ENCODE measurements around the gene ARHGEF37. TPM values are rescaled to one million over a fixed set of nuclear protein-coding genes. Genes with fewer than 3 reads are reported as not detected.

ARHGEF37 gene
- total RNA-seq, 2 experiments from 2014 or later: 1.4 TPM; not detected in 1

DNA sequence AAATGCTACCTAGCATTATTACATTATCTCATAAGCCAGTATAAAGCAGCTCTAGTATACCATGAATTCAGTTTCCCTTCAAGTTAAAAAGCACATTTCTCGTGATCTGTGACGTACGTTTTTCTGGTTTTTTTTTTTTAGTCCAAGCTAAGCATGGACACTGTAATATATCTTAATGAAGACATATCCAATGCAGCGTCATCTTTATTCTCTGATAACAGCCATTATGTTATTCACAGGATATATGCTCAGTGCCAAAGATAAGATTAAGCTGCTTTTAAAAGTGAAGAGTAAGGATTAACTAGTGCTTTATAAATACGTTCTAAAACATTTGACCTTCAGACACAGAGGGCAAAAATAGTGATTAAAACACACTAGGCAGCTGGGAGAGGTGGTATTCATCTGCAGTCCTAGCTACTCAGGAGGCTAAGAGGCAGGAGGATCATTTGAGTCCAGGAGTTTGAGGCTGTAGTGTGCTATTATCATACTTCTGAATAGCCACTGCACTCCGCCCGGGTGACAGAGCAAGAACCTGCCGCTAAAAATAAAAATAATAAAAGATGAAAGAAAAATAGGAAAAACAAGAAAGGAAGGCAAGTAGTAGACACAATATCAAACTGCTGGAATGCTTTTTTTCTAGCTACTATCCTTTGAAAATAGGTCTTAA, 37.8 kb upstream of the ARHGEF37 start:
- Histone ChIP-seq H3K4me1 (ENCODE audit: insufficient read depth, low read length, poor library complexity, severe bottlenecking) (peaks cover 15% of the 10 kb centered on the region), H3K4me3 (ENCODE audit: low read depth, low read length, poor library complexity, severe bottlenecking) (no peak overlapping the region), H3K27ac (ENCODE audit: low read depth, low read length, poor library complexity, severe bottlenecking) (no peak overlapping the region), H3K9me2 (ENCODE audit: insufficient read depth, low read length) (no peaks in the 10 kb centered on the region), H3K9me3 (ENCODE audit: low read length) (no peaks in the 10 kb centered on the region), H3K36me3 (ENCODE audit: insufficient read depth, low read length) (peaks cover 88% of the 10 kb centered on the region), H2AFZ (ENCODE audit: low read length) (no peak overlapping the region), H4K20me1 (ENCODE audit: insufficient read depth, low read length) (peaks cover 26% of the 10 kb centered on the region), H3K79me2 (ENCODE audit: insufficient read depth, low read depth, low read length) (peaks cover 96% of the 10 kb centered on the region), H3K4me2 (ENCODE audit: low read length) (no peak overlapping the region)
- ChIA-PET POLR2A (interaction anchor here (0.6 to 3.3 kb wide), 8 partner anchors 10 to 29 kb away, joined by 3 to 18 read pairs (median 4); no protein-coding TSS in a partner anchor), CTCF (ENCODE audit: unreplicated experiment) (interaction anchor here (1.2 kb wide), 1 partner anchor 9 kb away, joined by 5 read pairs; no protein-coding TSS in a partner anchor)
- no TSS peak for BruUV-seq (replicated peaks)
- intact Hi-C loops (cut with micrococcal nuclease; ENCODE audit: unreplicated experiment): no loop called here
- no peak for DNase-seq (ENCODE audit: low spot score)
- no peak for TF ChIP-seq EZH2phosphoT487 (IDR thresholded peaks at IDR 0.05; ENCODE audit: borderline replicate concordance, low read depth, low read length)
- TF ChIP-seq, protein P1, sequence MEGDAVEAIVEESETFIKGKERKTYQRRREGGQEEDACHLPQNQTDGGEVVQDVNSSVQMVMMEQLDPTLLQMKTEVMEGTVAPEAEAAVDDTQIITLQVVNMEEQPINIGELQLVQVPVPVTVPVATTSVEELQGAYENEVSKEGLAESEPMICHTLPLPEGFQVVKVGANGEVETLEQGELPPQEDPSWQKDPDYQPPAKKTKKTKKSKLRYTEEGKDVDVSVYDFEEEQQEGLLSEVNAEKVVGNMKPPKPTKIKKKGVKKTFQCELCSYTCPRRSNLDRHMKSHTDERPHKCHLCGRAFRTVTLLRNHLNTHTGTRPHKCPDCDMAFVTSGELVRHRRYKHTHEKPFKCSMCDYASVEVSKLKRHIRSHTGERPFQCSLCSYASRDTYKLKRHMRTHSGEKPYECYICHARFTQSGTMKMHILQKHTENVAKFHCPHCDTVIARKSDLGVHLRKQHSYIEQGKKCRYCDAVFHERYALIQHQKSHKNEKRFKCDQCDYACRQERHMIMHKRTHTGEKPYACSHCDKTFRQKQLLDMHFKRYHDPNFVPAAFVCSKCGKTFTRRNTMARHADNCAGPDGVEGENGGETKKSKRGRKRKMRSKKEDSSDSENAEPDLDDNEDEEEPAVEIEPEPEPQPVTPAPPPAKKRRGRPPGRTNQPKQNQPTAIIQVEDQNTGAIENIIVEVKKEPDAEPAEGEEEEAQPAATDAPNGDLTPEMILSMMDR (conservative IDR thresholded peaks at IDR 0.05; ENCODE audit: low read length): no peak

DNA sequence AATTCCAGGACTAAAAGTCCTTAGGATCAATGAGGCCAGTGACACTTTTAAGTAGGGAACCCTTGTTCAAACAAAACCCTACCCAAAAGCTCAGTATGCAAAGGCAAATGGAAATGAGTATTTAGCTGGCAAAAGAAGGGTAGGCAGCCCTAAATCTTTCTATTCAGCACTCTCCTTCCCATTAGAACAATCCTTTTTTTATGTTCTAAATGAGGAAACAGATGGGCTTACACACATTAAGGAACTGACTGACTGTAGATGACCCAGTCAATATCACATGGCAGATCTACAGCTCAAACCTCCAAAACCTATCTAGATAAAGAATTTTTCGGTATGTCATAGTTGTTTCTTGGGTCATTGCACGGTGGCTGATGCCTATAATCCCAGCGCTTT, 37.3 kb upstream of the ARHGEF37 start:
- no TSS peak for BruUV-seq (replicated peaks)
- H3K36me3 ChIP-seq (ENCODE audit: insufficient read depth, low read length): peaks cover 90% of the 10 kb centered on the region
- H2AFZ ChIP-seq (ENCODE audit: low read length): no peak overlapping the region
- H3K79me2 ChIP-seq (ENCODE audit: insufficient read depth, low read depth, low read length): peaks cover 96% of the 10 kb centered on the region
- no peak for DNase-seq (ENCODE audit: low spot score)
- ChIA-PET CTCF (ENCODE audit: unreplicated experiment) (interaction anchor here (1.2 kb wide), 1 partner anchor 10 kb away, joined by 5 read pairs; no protein-coding TSS in a partner anchor), POLR2A (interaction anchor here (0.5 to 3.3 kb wide), 7 partner anchors 10 to 33 kb away, joined by 3 to 18 read pairs (median 4); no protein-coding TSS in a partner anchor)
- no peaks in the 10 kb centered on the region for H3K9me3 ChIP-seq (ENCODE audit: low read length)
- H3K4me2 ChIP-seq (ENCODE audit: low read length): no peak overlapping the region
- peaks cover 29% of the 10 kb centered on the region for H4K20me1 ChIP-seq (ENCODE audit: insufficient read depth, low read length)
- TF ChIP-seq, protein P1 (conservative IDR thresholded peaks at IDR 0.05; ENCODE audit: low read length): no peak
- TF ChIP-seq EZH2phosphoT487 (IDR thresholded peaks at IDR 0.05; ENCODE audit: borderline replicate concordance, low read depth, low read length): no peak
- H3K4me3 ChIP-seq (ENCODE audit: low read depth, low read length, poor library complexity, severe bottlenecking): no peak overlapping the region
- H3K27ac ChIP-seq (ENCODE audit: low read depth, low read length, poor library complexity, severe bottlenecking): no peak overlapping the region
- no peaks in the 10 kb centered on the region for H3K9me2 ChIP-seq (ENCODE audit: insufficient read depth, low read length)
- intact Hi-C loops (cut with micrococcal nuclease; ENCODE audit: unreplicated experiment): no loop called here
- H3K4me1 ChIP-seq (ENCODE audit: insufficient read depth, low read length, poor library complexity, severe bottlenecking): peaks cover 21% of the 10 kb centered on the region

GRCh38 chr5:149545327-149545726, 36.0 kb upstream of the ARHGEF37 start:
- Histone ChIP-seq H3K9me3 (ENCODE audit: low read length) (no peaks in the 10 kb centered on the region), H2AFZ (ENCODE audit: low read length) (no peak overlapping the region), H4K20me1 (ENCODE audit: insufficient read depth, low read length) (peaks cover 28% of the 10 kb centered on the region), H3K4me3 (ENCODE audit: low read depth, low read length, poor library complexity, severe bottlenecking) (no peak overlapping the region), H3K79me2 (ENCODE audit: insufficient read depth, low read depth, low read length) (peaks cover 96% of the 10 kb centered on the region), H3K9me2 (ENCODE audit: insufficient read depth, low read length) (no peaks in the 10 kb centered on the region), H3K4me1 (ENCODE audit: insufficient read depth, low read length, poor library complexity, severe bottlenecking) (peaks cover 23% of the 10 kb centered on the region), H3K27ac (ENCODE audit: low read depth, low read length, poor library complexity, severe bottlenecking) (no peak overlapping the region), H3K4me2 (ENCODE audit: low read length) (no peak overlapping the region), H3K36me3 (ENCODE audit: insufficient read depth, low read length) (peaks cover 92% of the 10 kb centered on the region)
- CTCF ChIA-PET (ENCODE audit: unreplicated experiment): no interaction called here
- POLR2A ChIA-PET: interaction anchor here (0.6 to 3.3 kb wide), 4 partner anchors 16 to 72 kb away, joined by 3 to 17 read pairs (median 6); no protein-coding TSS in a partner anchor
- no peak for DNase-seq (ENCODE audit: low spot score)
- intact Hi-C loops (cut with micrococcal nuclease; ENCODE audit: unreplicated experiment): no loop called here
- no TSS peak for BruUV-seq (replicated peaks)
- no peak for TF ChIP-seq EZH2phosphoT487 (IDR thresholded peaks at IDR 0.05; ENCODE audit: borderline replicate concordance, low read depth, low read length)
- TF ChIP-seq, protein P1 (conservative IDR thresholded peaks at IDR 0.05; ENCODE audit: low read length): no peak

All from OCI-LY7 (cell line).